Stimulated activated CD8-positive, alpha-beta memory T cell treated with anti-CD3 and anti-CD28 coated beads, Interleukin-15, amount 100 ng/mL, for 48 hours (primary cell): ENCODE results near the gene RSPO1.

Experiments
- DNase-seq, 2 donors: peaks; one replicate each; pipeline ENCODE4 v3.0.0-alpha.2; 2020; ENCODE audit warnings: low read depth in 2 of 2

Gene RSPO1

DNA sequence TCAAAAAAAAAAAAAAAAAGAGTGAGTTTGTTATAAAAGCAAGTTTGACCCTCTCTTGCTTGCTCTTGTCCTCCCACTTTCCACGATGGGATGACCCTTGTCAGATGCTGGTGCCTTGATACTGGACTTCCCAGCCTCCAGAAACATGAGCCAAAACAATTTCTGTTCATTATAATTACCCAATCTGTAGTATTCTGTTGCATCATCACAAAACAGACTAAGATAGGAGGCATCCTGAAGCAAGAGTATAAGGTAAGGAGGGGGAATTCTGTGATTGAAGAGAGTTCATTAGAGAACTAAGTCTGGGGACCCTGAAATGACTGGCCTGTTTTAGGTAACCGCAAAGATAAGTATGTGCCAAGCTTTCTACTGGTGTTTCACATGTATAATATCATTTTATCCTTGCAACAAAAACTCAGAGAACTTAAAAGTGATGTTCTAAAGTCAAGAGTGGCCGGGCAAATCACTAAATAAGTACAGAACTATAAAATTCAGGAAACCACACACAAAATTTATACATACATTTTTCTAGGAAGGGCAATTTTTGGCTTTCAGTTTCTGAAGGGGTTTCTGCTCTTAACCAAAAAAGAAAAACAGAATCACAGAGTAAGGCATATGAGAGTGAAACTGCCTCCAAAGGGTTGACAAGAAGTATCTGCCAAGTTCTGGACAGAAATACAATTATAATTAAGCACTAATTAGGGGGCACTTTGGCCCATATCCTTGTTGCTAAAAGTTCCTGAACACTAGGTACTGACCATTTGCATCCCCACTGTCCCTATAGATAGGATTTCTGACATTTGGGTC is 64.0 kb downstream of the RSPO1 start:
- no peak for DNase-seq

DNA sequence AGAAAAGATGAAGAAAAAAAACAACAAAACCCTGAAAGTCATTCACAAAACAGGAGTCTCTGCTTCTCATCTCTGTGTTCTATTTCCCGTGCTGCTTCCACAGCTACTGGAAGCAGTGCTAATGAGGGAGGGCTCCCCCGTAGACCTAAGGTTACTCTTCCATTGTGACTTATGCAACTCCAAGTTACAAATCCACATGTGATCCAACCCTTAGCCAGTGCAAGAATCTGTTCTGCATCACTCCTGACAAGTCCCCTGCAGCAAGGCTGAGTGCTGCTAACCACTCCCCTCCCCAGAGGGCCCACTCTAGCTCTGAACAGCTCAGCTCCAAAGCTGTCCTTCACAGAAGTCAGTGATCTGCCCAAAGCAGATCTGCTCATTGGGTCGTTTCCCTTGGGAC is 67.7 kb downstream of the RSPO1 start:
- DNase-seq, result no peak

DNA sequence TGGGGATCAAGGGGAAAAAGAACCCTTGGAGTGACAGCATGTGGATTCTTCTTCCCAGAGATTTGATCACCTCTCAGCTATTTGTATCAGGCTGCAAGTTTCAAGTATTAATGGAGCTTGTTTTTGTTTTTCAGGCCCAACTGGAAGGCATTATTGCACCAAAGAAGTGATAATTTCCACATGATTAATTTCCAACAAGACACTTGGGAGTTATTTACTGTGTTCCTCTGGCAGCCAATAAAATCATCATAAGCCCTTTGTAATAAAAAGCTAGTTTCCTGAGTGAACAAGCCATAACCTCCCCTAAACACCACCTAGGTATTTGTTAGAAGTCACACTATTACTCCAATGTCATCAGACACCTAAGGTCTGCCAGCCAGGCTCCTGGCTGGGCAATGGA is 69.8 kb downstream of the RSPO1 start:
- DNase-seq, result no peak

DNA sequence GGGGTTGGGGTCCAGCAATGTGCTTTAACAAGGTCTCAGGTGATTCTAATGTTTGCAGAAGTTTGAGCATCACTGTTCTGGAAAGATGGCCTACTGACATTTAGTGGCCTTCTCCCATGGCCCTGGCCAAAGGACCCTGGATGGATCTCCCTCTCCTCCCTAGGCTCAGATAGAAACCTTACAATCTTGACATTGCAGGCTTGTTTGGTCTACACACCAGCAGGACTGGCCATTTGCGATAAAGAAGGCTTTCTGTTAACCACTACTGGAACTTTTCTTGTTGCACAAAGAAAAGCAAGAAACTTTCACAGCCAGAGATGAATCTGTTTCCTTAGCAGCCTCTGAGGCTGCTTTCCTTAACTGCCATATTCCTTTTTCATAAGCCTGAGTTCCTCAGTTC is 71.7 kb downstream of the RSPO1 start:
- DNase-seq, result no peak
